IMR-90 (cell line): ENCODE results near the gene LLGL1. TPM values are rescaled to one million over a fixed set of nuclear protein-coding genes. Genes with fewer than 3 reads are reported as not detected.

Source experiments
- ATAC-seq: fragments of 200-7000 bp; cut with Tn5 transposase; 2 replicates; pipeline ENCODE4 v1.9.1; 2020; ENCODE audit warnings: low read depth, mild to moderate bottlenecking, moderate library complexity
- BruUV-seq: library from RNA; stranded (reverse); fragments of 400-500 nt; replicated peaks from 2 replicates; lab custom pipeline; 2021; lab: Mats Ljungman, UMichigan
- CTCF ChIA-PET: fragments of 300-600 bp; formaldehyde crosslinking; extraction: SDS; loops from one replicate; lab custom pipeline; 2021; ENCODE audit warnings: antibody characterized with exemption; lab: Yijun Ruan, JAX
- POLR2A ChIA-PET: fragments of 300-600 bp; sonication (Branson Sonifier 250); formaldehyde crosslinking; loops from one replicate; lab custom pipeline; 2022; ENCODE audit warnings: antibody characterized with exemption; ENCODE audit not compliant: unreplicated experiment; lab: Charles Lee
- DNase-seq: peaks from one replicate; pipeline ENCODE4 v3.0.0; 2013
- H2AFZ ChIP-seq: replicated peaks from 2 replicates; pipeline ENCODE3; 2013; ENCODE audit warnings: low read length, mild to moderate bottlenecking; ENCODE audit not compliant: poor library complexity
- H2AK5ac ChIP-seq: 2 replicates; pipeline ENCODE4 v1.6.1; 2013; ENCODE audit warnings: low read depth, low read length, inconsistent platforms
- H2AK9ac ChIP-seq: replicated peaks from 2 replicates; pipeline ENCODE3; 2013; ENCODE audit warnings: mild to moderate bottlenecking, low read depth, low read length, moderate library complexity; ENCODE audit not compliant: poor library complexity
- H2BK120ac ChIP-seq: 2 replicates; pipeline ENCODE4 v1.6.1; 2013; ENCODE audit warnings: low read depth, low read length, inconsistent platforms
- H2BK15ac ChIP-seq: 3 replicates; pipeline ENCODE4 v1.6.1; 2013; ENCODE audit warnings: low read depth, low read length, inconsistent platforms
- H2BK20ac ChIP-seq: 2 replicates; pipeline ENCODE4 v1.6.1; 2013; ENCODE audit warnings: low read depth, mild to moderate bottlenecking, inconsistent platforms, low read length, moderate library complexity
- H2BK5ac ChIP-seq: 2 replicates; pipeline ENCODE4 v1.6.1; 2013; ENCODE audit warnings: mild to moderate bottlenecking, low read depth, low read length, inconsistent platforms; ENCODE audit not compliant: poor library complexity, severe bottlenecking
- H3K14ac ChIP-seq: replicated peaks from 2 replicates; pipeline ENCODE4 v1.6.1; 2013; ENCODE audit warnings: low read depth, low read length, inconsistent platforms
- H3K18ac ChIP-seq: 2 replicates; pipeline ENCODE4 v1.6.1; 2013; ENCODE audit warnings: low read depth, low read length, control low read depth
- H3K23ac ChIP-seq: 2 replicates; pipeline ENCODE4 v1.6.1; 2013; ENCODE audit warnings: low read depth, low read length, inconsistent platforms
- H3K27ac ChIP-seq: 2 replicates; pipeline ENCODE4 v1.5.1; 2013; ENCODE audit warnings: mild to moderate bottlenecking, control low read depth, low read length; ENCODE audit not compliant: insufficient read depth
- H3K27me3 ChIP-seq: 2 replicates; pipeline ENCODE4 v1.6.1; 2013; ENCODE audit warnings: low read length; ENCODE audit not compliant: control insufficient read depth, insufficient read depth
- H3K36me3 ChIP-seq: 2 replicates; pipeline ENCODE4 v1.6.1; 2013; ENCODE audit warnings: low read length, mixed read lengths; ENCODE audit not compliant: control insufficient read depth, insufficient read depth
- H3K4ac ChIP-seq: 2 replicates; pipeline ENCODE4 v1.6.1; 2013; ENCODE audit warnings: low read depth, low read length, inconsistent platforms
- H3K4me1 ChIP-seq: 2 replicates; pipeline ENCODE4 v1.6.1; 2013; ENCODE audit warnings: low read length, mixed read lengths; ENCODE audit not compliant: control insufficient read depth, insufficient read depth
- H3K4me2 ChIP-seq: 2 replicates; pipeline ENCODE4 v1.6.1; 2013; ENCODE audit warnings: low read depth, mild to moderate bottlenecking, control low read depth, low read length, moderate library complexity
- H3K4me3 ChIP-seq: 2 replicates; pipeline ENCODE4 v1.5.1; 2013; ENCODE audit warnings: low read depth, mild to moderate bottlenecking, control low read depth, low read length, moderate library complexity; ENCODE audit not compliant: insufficient read depth
- H3K56ac ChIP-seq: 2 replicates; pipeline ENCODE4 v1.6.1; 2013; ENCODE audit warnings: low read length, inconsistent platforms; ENCODE audit not compliant: insufficient read depth; ENCODE audit errors: extremely low read depth
- H3K79me1 ChIP-seq, 2 experiments: 2 replicates each; pipeline ENCODE4 v1.6.1; 2013; ENCODE audit warnings: low read length in 2 of 2, inconsistent platforms in 1 of 2, low read depth in 1 of 2
- H3K9ac ChIP-seq: 2 replicates; pipeline ENCODE4 v1.6.1; 2013; ENCODE audit warnings: low read depth, low read length, control low read depth
- H3K9me1 ChIP-seq: 2 replicates; pipeline ENCODE4 v1.6.1; 2013; ENCODE audit warnings: low read length, inconsistent platforms; ENCODE audit not compliant: insufficient read depth
- H3K9me3 ChIP-seq: 2 replicates; pipeline ENCODE4 v1.6.1; 2013; ENCODE audit warnings: low read length; ENCODE audit not compliant: control insufficient read depth, insufficient read depth
- H4K20me1 ChIP-seq: 2 replicates; pipeline ENCODE4 v1.6.1; 2013; ENCODE audit warnings: low read length, inconsistent platforms; ENCODE audit not compliant: insufficient read depth
- H4K5ac ChIP-seq: 2 replicates; pipeline ENCODE4 v1.6.1; 2013; ENCODE audit warnings: mild to moderate bottlenecking, low read depth, low read length, control low read depth
- H4K8ac ChIP-seq, 2 experiments: 2 replicates each; pipeline ENCODE4 v1.6.1; 2013; ENCODE audit warnings: low read depth in 2 of 2, low read length in 2 of 2, control low read depth in 1 of 2, inconsistent platforms in 1 of 2
- H4K91ac ChIP-seq: 2 replicates; pipeline ENCODE4 v1.6.1; 2013; ENCODE audit warnings: low read depth, low read length, inconsistent platforms; ENCODE audit not compliant: insufficient read depth
- BHLHE40 ChIP-seq: fragments of 150-350 bp; IDR thresholded peaks from 2 replicates; pipeline ENCODE4 v1.6.1; 2016; ENCODE audit warnings: mild to moderate bottlenecking, low read depth, low read length
- CHD1 ChIP-seq: IDR thresholded peaks from 2 replicates; pipeline ENCODE4 v1.6.1; 2012; ENCODE audit warnings: low read depth, low read length, improper control_type of control experiment
- CTCF ChIP-seq: conservative IDR thresholded peaks from 2 replicates; pipeline ENCODE4 v1.5.1; 2012; ENCODE audit warnings: mild to moderate bottlenecking, low read depth, low read length, improper control_type of control experiment
- ELK1 ChIP-seq: fragments of 150-350 bp; IDR thresholded peaks from 2 replicates; pipeline ENCODE4 v1.6.1; 2016; ENCODE audit warnings: low read depth, mild to moderate bottlenecking, low read length, moderate library complexity, borderline replicate concordance
- FOS ChIP-seq: fragments of 150-350 bp; IDR thresholded peaks from 2 replicates; pipeline ENCODE4 v1.6.1; 2016; ENCODE audit warnings: low read depth, low read length
- MAFK ChIP-seq: IDR thresholded peaks from 2 replicates; pipeline ENCODE4 v1.6.1; 2012; ENCODE audit warnings: low read depth, low read length, improper control_type of control experiment
- MXI1 ChIP-seq: IDR thresholded peaks from 2 replicates; pipeline ENCODE4 v1.6.1; 2012; ENCODE audit warnings: low read depth, mild to moderate bottlenecking, low read length, moderate library complexity, borderline replicate concordance
- RAD21 ChIP-seq: IDR thresholded peaks from 2 replicates; pipeline ENCODE4 v1.6.1; 2012; ENCODE audit warnings: low read length, improper control_type of control experiment
- SMC3 ChIP-seq: fragments of 150-350 bp; IDR thresholded peaks from 2 replicates; pipeline ENCODE4 v1.6.1; 2016; ENCODE audit warnings: low read depth, mild to moderate bottlenecking, antibody characterized with exemption, low read length, moderate library complexity
- WGBS, 2 experiments: methylation state at CpG; one replicate each; pipeline versions ENCODE4 v1.1.5 to v1.1.7; 2013; ENCODE audit warnings: missing lambda C conversion rate in 2 of 2; ENCODE audit not compliant: insufficient read length in 1 of 2; ENCODE audit errors: extremely low coverage in 2 of 2; 5-methylcytosine and 5-hydroxymethylcytosine counted together
- dilution Hi-C: fragments of 300-500 bp; cut with HindIII; formaldehyde crosslinking; loops from one replicate; pipeline ENCODE4 v1.14.3; 2018; ENCODE audit warnings: low sequenced_read_pairs; ENCODE audit not compliant: unreplicated experiment
- in situ Hi-C: fragments of 300-500 bp; cut with MboI; formaldehyde crosslinking; loops from 3 replicates; pipeline ENCODE4 v1.14.3; 2019; ENCODE audit warnings: low sequenced_read_pairs, inconsistent platforms, mixed read lengths
- intact Hi-C: fragments of 100-400 bp; cut with micrococcal nuclease; formaldehyde crosslinking; loops from 2 replicates; pipeline ENCODE4 v1.10.0; 2022
- polyA plus RNA-seq, 3 experiments: library from polyadenylated mRNA; depleted of rRNA; stranded (reverse); fragments of >200 nt; gene quantifications; 2 replicates each; pipeline ENCODE4 v1.2.3, GENCODE V29; 2012; ENCODE audit warnings: low replicate concordance in 1 of 3
- total RNA-seq: library from RNA; depleted of rRNA; stranded (reverse); fragments of >200 nt; gene quantifications from 2 replicates; pipeline ENCODE4 v1.2.3, GENCODE V29; 2012
- TF ChIP-seq, protein P1 (sequence below): fragments of 150-350 bp; IDR thresholded peaks from 2 replicates; pipeline ENCODE4 v1.6.1; 2017; ENCODE audit warnings: mild to moderate bottlenecking, antibody characterized with exemption, low read length, low read depth

Gene LLGL1
- total and polyA plus RNA-seq, 2 of the 4 experiments (the other 2 are of a cell fraction), result 40.1 to 52.9 TPM

DNA sequence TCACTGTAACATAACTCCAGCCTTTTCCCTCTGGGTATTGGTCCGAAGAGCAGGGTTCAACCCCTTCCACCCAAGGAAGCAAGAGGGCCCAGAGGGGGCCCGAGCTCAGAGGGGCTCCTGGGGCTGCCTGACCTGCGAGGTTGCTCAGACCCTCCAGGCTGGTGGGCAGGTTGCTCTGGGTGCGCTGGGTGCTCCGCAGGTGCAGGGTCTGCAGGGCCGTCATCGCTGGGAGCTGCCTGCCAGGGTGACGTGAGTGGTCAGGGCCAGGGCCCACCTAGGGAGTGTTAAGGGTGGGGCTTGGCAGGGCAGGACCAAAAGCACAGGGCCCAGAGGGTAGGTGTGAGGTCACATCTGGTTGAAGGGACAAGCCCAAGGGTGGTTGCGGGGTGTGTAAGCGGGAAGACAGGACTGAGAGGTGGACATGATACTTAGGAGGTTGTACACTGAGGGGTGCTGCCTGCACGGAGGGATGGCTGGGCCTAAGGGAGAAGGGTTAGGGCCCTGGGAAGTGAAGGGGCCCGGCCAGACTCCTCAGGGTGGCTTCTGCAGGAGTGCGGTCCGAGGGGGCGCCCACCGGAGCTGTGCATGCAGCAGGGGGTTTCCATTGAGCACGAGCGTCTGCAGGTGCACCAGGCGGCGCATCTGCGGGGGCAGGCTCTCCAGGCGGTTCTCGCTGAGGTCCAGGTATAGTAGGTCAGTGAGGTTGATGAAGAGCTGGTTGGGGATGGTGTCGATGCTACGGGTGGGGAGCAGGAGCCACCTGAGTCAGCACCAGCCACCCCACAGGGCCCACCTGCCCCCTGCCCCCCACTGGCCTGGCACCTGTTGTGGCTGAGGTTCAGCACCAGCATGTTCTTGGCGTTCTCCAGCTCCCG lies 28.7 kb downstream of the LLGL1 start (continued):
- no peak for TF ChIP-seq RAD21

- no CpG with 5 or more reads among the region's 8 CpGs for WGBS, 2 experiments
- no TSS peak for BruUV-seq
- CTCF ChIA-PET, result no interaction called here
- no peak for TF ChIP-seq SMC3
- no peak for TF ChIP-seq CTCF
- TF ChIP-seq, protein P1, sequence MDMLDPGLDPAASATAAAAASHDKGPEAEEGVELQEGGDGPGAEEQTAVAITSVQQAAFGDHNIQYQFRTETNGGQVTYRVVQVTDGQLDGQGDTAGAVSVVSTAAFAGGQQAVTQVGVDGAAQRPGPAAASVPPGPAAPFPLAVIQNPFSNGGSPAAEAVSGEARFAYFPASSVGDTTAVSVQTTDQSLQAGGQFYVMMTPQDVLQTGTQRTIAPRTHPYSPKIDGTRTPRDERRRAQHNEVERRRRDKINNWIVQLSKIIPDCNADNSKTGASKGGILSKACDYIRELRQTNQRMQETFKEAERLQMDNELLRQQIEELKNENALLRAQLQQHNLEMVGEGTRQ, result no peak
- no peak for TF ChIP-seq MAFK
- no peak for TF ChIP-seq BHLHE40
- TF ChIP-seq RAD21, result no peak
- TF ChIP-seq FOS, result no peak
- no peak for TF ChIP-seq ELK1
- TF ChIP-seq CHD1, result no peak
- TF ChIP-seq MXI1, result no peak
Measured at GRCh38 chr17:18254888-18255649, 29.6 kb downstream of the LLGL1 start.

More at GRCh38 chr17:18254888-18255649, 29.6 kb downstream of the LLGL1 start:
- Histone ChIP-seq H2AK9ac (no peak overlapping the region), H4K5ac (no peak overlapping the region), H3K23ac (no peak overlapping the region), H2BK15ac (no peak overlapping the region), H3K4me2 (no peak overlapping the region), H2BK120ac (no peak overlapping the region), H2AK5ac (no peak overlapping the region), H3K18ac (no peak overlapping the region), H3K56ac (no peak overlapping the region), H4K91ac (no peak overlapping the region), H2BK20ac (no peak overlapping the region), H3K79me1 (peaks cover 15 to 68% of the 10 kb centered on the region in 2 experiments), H3K27ac (no peak overlapping the region), H4K8ac (no peak overlapping the region), H2BK5ac (no peak overlapping the region), H3K9me1 (peaks cover 5% of the 10 kb centered on the region; the same call in 1 of the 2 replicates), H4K20me1 (peaks cover 25% of the 10 kb centered on the region), H3K9me3 (no peaks in the 10 kb centered on the region), H3K4me1 (peaks cover 10% of the 10 kb centered on the region), H2AFZ (no peak overlapping the region), H3K4me3 (no peak overlapping the region), H3K27me3 (no peaks in the 10 kb centered on the region), H3K4ac (no peak overlapping the region), H3K9ac (no peak overlapping the region), H3K14ac (no peak overlapping the region), H3K36me3 (peaks cover 63% of the 10 kb centered on the region)
- dilution Hi-C loops (no loop called here), intact Hi-C loops (no loop called here), in situ Hi-C loops (no loop called here)
- DNase-seq, result no peak
- ATAC-seq, result no peak
- POLR2A ChIA-PET, result no interaction called here
